Stomach smooth muscle (tissue), 2 donors: ENCODE data around the gene ZNF609.

Source experiments
- H3K27ac ChIP-seq: one replicate; pipeline ENCODE4 v1.7.0; 2013; ENCODE audit warnings: mild to moderate bottlenecking, low read length, inconsistent platforms
- H3K27me3 ChIP-seq, 2 donors: one replicate each; pipeline ENCODE4 v1.7.0; 2013; ENCODE audit warnings: low read length in 2 of 2; ENCODE audit not compliant: insufficient read depth in 2 of 2, control insufficient read depth in 1 of 2
- H3K36me3 ChIP-seq, 2 donors: one replicate each; pipeline ENCODE4 v1.7.0; 2013; ENCODE audit warnings: low read length in 2 of 2; ENCODE audit not compliant: control insufficient read depth in 2 of 2, insufficient read depth in 2 of 2
- H3K4me1 ChIP-seq: one replicate; pipeline ENCODE4 v1.7.0; 2013; ENCODE audit warnings: low read length; ENCODE audit not compliant: control insufficient read depth, insufficient read depth
- H3K4me3 ChIP-seq, 2 donors: one replicate each; pipeline ENCODE4 v1.7.0; 2013; ENCODE audit warnings: low read length in 2 of 2
- H3K9ac ChIP-seq, 2 donors: one replicate each; pipeline ENCODE4 v1.7.0; 2013; ENCODE audit warnings: low read length in 2 of 2, mild to moderate bottlenecking in 1 of 2
- H3K9me3 ChIP-seq, 2 donors: one replicate each; pipeline ENCODE4 v1.7.0; 2013; ENCODE audit warnings: low read length in 2 of 2; ENCODE audit not compliant: control insufficient read depth in 2 of 2
- donor health status: healthy.
- donor health status: Pancreatic carcinoma.

ZNF609 gene

DNA sequence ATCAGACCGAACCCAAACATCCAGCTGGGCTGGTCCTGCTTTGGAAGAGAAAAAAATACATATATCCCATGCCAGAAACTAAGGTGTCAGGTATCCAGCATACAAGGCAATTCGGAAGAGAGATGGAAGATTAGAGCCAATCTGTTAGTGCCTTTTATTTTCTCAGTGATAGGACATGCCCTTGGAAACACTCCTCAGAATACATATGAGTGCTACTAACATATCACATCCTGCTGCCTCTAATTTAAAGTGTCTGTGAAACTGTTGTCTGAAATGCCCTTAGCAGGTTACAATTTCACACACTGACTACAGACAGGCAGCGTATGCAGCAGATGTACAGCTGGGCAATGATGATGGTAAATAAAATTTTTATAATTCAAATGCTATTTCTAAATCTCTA lies 236.1 kb downstream of the ZNF609 start:
- Histone ChIP-seq H3K9ac (peak overlapping the region in 1 of 2 donors; percentile 4), H3K4me3 (no peak overlapping the region), H3K27ac (peak overlapping the region; percentile 88), H3K27me3 (no peaks in the 10 kb centered on the region), H3K4me1 (peaks cover 70% of the 10 kb centered on the region), H3K36me3 (peaks cover 3 to 7% of the 10 kb centered on the region in 2 donors), H3K9me3 (no peaks in the 10 kb centered on the region)

DNA sequence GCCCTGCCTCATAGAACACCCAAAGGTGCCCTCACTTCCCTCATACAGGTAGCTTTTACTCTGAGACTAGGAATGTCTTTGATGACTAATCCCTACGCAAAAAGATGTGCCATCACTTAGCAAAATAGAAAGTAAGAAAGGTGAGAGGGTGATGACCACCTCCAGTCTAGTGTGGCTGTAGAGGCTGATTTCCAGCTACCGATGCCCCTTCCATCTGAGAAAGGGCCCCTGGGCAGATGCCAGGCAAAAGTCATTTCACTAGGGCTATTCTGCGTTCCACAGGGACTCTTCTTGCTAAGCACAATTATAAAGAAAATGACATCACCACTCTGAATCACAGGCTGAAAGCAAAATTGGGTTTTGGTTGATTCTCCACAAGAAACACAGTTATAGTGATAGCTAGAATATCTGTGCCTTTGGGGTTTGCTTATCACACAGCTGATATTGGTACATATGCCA lies 237.6 kb downstream of the ZNF609 start:
- Histone ChIP-seq H3K9ac (peak overlapping the region in 1 of 2 donors; percentile 19), H3K4me3 (no peak overlapping the region), H3K27ac (peak overlapping the region; percentile 53), H3K36me3 (peaks cover 2 to 4% of the 10 kb centered on the region in 2 donors), H3K27me3 (no peaks in the 10 kb centered on the region), H3K4me1 (peaks cover 69% of the 10 kb centered on the region), H3K9me3 (no peaks in the 10 kb centered on the region)

DNA sequence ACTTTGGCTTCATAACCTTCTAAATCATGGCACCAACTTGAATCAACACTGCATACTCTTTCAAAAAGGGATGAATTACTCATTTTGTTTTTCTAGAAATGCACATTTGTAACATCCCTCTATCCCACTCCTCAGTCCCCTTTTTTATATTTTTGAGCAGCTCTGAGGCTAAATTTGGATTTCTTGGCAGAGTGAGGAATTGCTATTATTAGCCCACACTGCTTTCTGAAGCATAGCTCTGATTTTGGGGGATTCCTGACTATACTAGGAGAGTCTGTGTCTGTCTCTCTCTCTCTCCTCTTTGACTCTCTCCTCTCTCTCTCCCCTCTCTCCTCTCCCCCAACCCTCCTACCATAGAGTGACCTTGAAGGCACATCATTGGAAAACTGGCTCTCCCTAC lies 238.4 kb downstream of the ZNF609 start:
- Histone ChIP-seq H3K27me3 (no peaks in the 10 kb centered on the region), H3K9ac (peak overlapping the region; percentile 7 to 36), H3K27ac (peak overlapping the region; percentile 80), H3K4me3 (peak overlapping the region in 1 of 2 donors; percentile 67), H3K4me1 (peaks cover 67% of the 10 kb centered on the region), H3K36me3 (peaks cover 2 to 4% of the 10 kb centered on the region in 2 donors), H3K9me3 (no peaks in the 10 kb centered on the region)

DNA sequence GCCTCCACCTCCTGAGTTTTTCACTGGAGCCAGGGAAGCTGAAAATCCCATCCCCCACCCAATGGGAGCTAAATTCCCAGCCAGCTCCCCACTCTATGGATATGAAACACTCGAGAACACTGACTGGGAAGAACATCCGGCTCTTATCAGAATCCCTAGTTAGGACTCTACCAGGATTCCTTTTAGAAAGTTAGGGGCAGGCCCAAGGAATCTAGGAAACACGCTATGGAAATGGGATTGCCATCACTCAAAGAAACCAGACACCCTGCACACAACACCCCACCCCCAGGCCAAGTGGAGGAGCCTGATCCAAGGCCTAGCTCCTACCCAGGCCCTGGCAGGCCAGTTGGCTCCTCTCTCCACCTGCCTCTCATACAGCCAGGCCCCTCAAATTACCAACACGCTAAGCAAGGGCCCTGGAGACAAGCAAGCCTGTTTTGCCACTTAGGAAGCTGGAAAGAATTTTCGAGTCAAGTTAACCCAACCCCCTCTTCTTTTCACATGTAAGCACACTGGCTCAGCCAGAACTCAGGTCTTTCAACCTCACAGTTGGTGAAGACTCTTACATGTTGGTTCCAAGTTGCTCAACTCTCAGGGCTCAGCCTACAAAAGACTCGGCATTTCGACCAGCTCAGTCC lies 239.5 kb downstream of the ZNF609 start:
- Histone ChIP-seq H3K27me3 (no peaks in the 10 kb centered on the region), H3K9ac (peak overlapping the region; percentile 43 to 64), H3K4me3 (peak overlapping the region; percentile 42 to 67), H3K9me3 (no peaks in the 10 kb centered on the region), H3K27ac (peak overlapping the region; percentile 80), H3K4me1 (peaks cover 65% of the 10 kb centered on the region), H3K36me3 (peaks cover 2 to 7% of the 10 kb centered on the region in 2 donors)

DNA sequence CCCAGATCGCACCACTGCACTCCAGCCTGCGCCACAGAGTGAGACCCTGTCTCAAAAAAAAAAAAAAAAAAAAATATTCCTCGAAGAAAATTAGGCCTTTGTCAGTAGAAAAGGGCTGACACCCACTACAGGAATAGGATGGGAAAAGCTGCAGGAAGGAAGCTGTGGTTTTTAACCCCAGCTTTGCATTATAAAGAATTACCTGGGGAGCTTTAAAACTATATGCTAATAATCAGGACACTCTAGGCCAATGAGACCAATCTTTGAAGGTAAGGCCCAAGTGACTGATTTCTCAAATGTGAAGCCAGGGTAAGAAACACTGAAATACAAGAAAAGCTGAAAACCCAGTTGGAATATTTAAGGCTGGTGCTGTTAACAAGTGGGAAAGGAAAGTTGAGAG lies 240.7 kb downstream of the ZNF609 start:
- H3K4me3 ChIP-seq: peak overlapping the region; percentile 72 to 86
- no peaks in the 10 kb centered on the region for H3K27me3 ChIP-seq
- H3K4me1 ChIP-seq: peaks cover 57% of the 10 kb centered on the region
- peak overlapping the region in 1 of 2 donors; percentile 74 for H3K9ac ChIP-seq
- H3K9me3 ChIP-seq: no peaks in the 10 kb centered on the region
- H3K27ac ChIP-seq: peak overlapping the region; percentile 80
- H3K36me3 ChIP-seq: peaks cover 2 to 4% of the 10 kb centered on the region in 2 donors

DNA sequence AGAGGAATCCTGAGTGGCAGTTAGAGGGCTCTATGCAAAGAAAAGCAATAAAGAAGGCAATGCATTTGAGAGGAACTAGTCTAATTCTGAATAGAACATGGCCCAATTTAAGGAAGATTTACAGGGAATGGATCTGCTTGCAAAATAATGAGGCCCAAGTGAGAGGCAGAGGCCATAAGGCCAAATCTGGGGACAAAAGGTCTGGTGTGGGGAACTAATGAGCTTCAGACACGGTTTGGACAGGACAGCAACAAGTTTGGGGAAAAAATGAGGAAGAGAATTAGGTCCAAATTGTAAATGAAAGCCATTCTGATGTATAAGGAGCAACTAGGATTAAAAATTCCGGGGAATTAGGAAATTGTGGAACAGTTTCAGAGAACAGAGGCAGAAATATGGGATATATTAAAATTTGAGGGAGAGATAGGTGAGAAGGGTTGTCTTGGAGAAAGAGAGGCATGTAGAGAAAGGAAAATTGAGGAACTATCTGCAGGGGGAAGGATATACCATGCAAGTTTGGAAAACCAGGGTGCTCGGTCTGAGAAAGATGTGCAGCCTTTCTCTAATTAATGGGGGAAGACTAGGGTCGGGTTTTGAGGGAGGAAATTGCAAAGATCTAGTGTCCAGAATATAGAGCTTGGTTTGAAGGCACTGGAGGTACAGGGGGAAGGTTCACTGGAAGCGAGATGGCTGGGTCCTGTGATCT lies 241.3 kb downstream of the ZNF609 start:
- Histone ChIP-seq H3K27ac (peak overlapping the region; percentile 80), H3K27me3 (no peaks in the 10 kb centered on the region), H3K9me3 (no peaks in the 10 kb centered on the region), H3K4me1 (peaks cover 55% of the 10 kb centered on the region), H3K4me3 (peak overlapping the region; percentile 72 to 86), H3K36me3 (peaks cover 4 to 7% of the 10 kb centered on the region in 2 donors), H3K9ac (peak overlapping the region; percentile 74 to 89)

DNA sequence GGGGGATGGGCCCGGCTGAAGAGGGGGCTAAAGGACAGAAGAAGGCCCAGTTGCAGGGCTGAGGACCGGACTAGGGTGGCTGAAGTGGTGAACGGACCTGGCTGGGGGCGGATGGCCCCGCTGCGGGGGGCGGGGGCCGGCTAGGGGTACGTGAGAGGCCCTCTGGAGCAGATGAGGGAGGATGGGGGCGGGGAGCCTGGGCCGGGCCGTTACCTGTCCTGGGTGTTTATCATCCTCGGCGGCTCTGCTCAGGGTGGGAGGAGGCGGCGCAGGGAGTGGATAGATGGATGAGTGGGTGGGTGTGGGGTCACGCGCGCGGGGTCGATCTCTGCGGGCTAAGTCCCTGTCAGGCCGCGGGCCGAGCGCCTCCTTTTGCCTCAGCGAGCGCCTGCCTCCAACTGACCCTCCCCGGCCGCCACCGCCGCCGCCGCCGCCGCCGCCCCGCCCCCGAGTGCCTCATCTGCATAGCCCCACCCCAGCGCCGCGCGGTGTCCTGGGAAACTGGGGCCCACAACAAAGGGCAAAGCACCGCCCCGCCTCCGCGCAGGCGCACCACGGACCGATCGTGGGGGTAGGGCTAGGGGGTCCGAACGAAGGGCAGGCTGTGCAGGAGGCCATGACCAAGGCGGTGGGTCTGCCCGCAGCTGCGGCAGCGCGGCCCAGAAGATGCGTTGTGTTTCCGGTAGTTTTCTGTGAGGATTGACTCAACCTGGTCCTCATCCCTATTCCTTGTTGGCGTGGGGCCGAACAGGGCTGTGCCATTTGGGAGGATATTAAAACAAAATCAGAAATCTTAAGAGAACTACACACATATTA lies 242.6 kb downstream of the ZNF609 start:
- H3K36me3 ChIP-seq: peaks cover 4 to 7% of the 10 kb centered on the region in 2 donors
- H3K4me1 ChIP-seq: peaks cover 47% of the 10 kb centered on the region
- peak overlapping the region; percentile 72 to 86 for H3K4me3 ChIP-seq

DNA sequence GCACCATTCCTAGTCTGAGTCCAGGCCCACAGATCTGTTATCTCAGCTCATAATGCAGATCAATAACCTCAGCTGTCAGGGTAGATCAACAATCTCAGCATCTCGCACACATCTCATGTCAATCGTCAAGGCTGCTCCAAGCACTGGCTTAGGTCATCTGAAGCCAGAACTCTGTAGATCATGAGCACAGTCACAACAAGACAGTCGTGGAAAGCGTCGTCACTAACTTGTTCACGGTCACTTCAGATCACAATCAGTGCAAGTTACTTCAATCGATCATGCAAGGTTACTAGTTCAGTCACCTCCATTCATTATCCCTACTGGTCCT lies 243.2 kb downstream of the ZNF609 start:
- Histone ChIP-seq H3K9ac (peak overlapping the region; percentile 62 to 75), H3K27me3 (no peaks in the 10 kb centered on the region), H3K27ac (peak overlapping the region; percentile 80), H3K4me1 (peaks cover 45% of the 10 kb centered on the region), H3K4me3 (peak overlapping the region; percentile 59 to 86), H3K9me3 (no peaks in the 10 kb centered on the region), H3K36me3 (peaks cover 4 to 9% of the 10 kb centered on the region in 2 donors)

More for the DNA sequence above, 242.6 kb downstream of the ZNF609 start:
- Histone ChIP-seq H3K9me3 (no peaks in the 10 kb centered on the region), H3K27ac (peak overlapping the region; percentile 80), H3K9ac (peak overlapping the region; percentile 74 to 89), H3K27me3 (no peaks in the 10 kb centered on the region)

DNA sequence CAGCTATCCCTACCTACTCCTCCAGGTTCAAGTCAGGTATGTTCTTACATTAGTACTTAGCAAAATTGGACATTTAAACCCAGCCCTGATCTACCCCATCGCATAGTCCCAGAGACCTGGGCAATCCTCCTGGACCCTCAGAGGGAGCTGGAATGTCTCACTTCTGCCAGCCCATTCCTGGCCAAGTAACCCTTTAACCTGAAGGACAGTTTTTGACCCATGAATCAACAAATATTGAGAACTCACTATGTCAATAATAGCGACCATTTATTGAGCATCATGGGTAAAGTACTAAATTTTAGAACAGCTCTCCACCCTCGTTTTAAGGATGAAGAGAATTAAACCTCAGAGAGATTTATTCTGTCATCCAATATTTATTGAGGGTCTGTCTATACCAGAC lies 244.6 kb downstream of the ZNF609 start:
- Histone ChIP-seq H3K36me3 (peaks cover 4 to 9% of the 10 kb centered on the region in 2 donors), H3K9me3 (no peaks in the 10 kb centered on the region), H3K4me1 (peaks cover 31% of the 10 kb centered on the region), H3K27me3 (no peaks in the 10 kb centered on the region), H3K4me3 (no peak overlapping the region), H3K9ac (no peak overlapping the region), H3K27ac (no peak overlapping the region)

DNA sequence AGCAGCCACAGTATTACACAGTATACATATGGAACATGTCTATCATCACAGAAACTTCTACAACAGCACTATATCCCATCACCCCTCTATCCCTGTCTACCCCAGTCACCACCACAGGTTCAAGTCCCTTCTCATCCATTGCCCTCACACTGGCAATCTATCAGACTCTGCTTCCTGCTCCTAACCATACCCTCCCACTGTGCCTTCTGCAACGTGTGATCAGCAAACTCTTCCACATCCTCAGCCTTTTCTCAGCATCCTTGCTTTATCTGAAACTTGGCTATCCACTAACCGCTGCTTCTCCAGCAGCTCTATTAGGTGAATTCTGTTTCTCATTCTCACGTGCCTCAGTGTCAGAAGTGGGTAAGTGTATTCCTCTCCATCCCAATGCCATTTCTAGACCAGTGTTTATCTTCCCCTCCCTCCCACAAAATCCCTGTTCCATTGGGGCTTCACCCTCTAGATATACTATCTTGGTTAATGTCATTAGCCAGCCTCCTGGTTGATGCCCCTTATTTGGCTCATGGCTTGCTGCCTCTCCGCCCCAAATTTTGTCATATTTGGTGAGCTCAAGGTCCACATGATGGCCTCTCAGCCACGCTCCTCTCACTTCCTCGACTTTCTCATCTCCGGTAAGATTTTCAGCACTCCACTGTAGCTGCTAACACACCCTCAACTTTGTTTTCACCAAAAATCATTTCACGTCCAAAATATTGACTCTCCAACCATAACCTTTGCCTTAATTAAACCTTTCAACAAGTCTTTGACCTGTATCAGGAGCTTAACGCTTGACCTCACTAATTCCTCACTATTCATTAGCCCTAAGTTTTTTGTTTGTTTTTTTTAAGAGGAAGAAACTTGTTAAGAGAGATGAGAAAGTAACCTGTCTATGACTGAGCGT lies 245.9 kb downstream of the ZNF609 start:
- Histone ChIP-seq H3K9me3 (no peaks in the 10 kb centered on the region), H3K36me3 (peaks cover 9 to 11% of the 10 kb centered on the region in 2 donors), H3K27me3 (no peaks in the 10 kb centered on the region), H3K27ac (peak overlapping the region; percentile 11), H3K4me1 (peaks cover 19% of the 10 kb centered on the region), H3K9ac (no peak overlapping the region), H3K4me3 (no peak overlapping the region)
